CD4-positive, CD25-positive, alpha-beta regulatory T cell (primary cell): ENCODE results near the gene CDC42BPA. TPM values are rescaled to one million over a fixed set of nuclear protein-coding genes. Genes with fewer than 3 reads are reported as not detected.
"Not testable (repeated sequence)": the region's sequence is repeated elsewhere in the genome, so short reads cannot be mapped to it uniquely, and the experiment has no call there.

ENCODE experiments used
- ATAC-seq, 2 donors: fragments of 150-1000 bp; cut with Tn5 transposase; one replicate each; pipeline ENCODE4 v1.10.0; 2021; ENCODE audit warnings: low read depth in 2 of 2, moderate number of reproducible peaks in 2 of 2, moderate library complexity in 1 of 2
- DNase-seq, 3 donors: peaks; one replicate each; pipeline versions ENCODE4 v3.0.0 to v3.0.0-alpha.2; 2012 to 2022; ENCODE audit warnings: mixed read lengths in 1 of 3
- H3K27ac ChIP-seq: one replicate; pipeline ENCODE4 v1.7.0; 2013; ENCODE audit warnings: mild to moderate bottlenecking, low read length; ENCODE audit not compliant: insufficient read depth, poor library complexity, severe bottlenecking
- H3K27me3 ChIP-seq: one replicate; pipeline ENCODE4 v1.7.0; 2013; ENCODE audit warnings: low read length; ENCODE audit not compliant: control insufficient read depth, insufficient read depth
- H3K36me3 ChIP-seq: one replicate; pipeline ENCODE4 v1.7.0; 2013; ENCODE audit warnings: mild to moderate bottlenecking, low read length, moderate library complexity; ENCODE audit not compliant: control insufficient read depth, insufficient read depth
- H3K4me1 ChIP-seq: 2 replicates; pipeline ENCODE4 v1.7.0; 2013; ENCODE audit warnings: mild to moderate bottlenecking, low read length; ENCODE audit not compliant: insufficient read depth, control insufficient read depth, poor library complexity, severe bottlenecking
- H3K4me3 ChIP-seq: one replicate; pipeline ENCODE4 v1.7.0; 2013; ENCODE audit warnings: low read depth, mild to moderate bottlenecking, low read length, moderate library complexity
- H3K9me3 ChIP-seq, 2 experiments: 1 replicate in 1 of 2; 2 replicates in 1 of 2; pipeline ENCODE4 v1.7.0; 2013; ENCODE audit warnings: low read length in 2 of 2, mild to moderate bottlenecking in 1 of 2, moderate library complexity in 1 of 2; ENCODE audit not compliant: control insufficient read depth in 2 of 2
- H3K27ac Mint-ChIP-seq, 3 donors: one replicate each; pipeline ENCODE4 v1.8.0; 2020 to 2022; ENCODE audit warnings: mild to moderate bottlenecking in 3 of 3, mixed read lengths in 3 of 3, moderate library complexity in 2 of 3
- H3K27me3 Mint-ChIP-seq: one replicate; pipeline ENCODE4 v1.8.0; 2022; ENCODE audit warnings: mild to moderate bottlenecking, mixed read lengths
- H3K36me3 Mint-ChIP-seq: one replicate; pipeline ENCODE4 v1.8.0; 2020; ENCODE audit warnings: mixed read lengths
- H3K4me1 Mint-ChIP-seq, 4 donors: one replicate each; pipeline ENCODE4 v1.8.0; 2020 to 2022; ENCODE audit warnings: mixed read lengths in 4 of 4, mild to moderate bottlenecking in 1 of 4
- H3K4me3 Mint-ChIP-seq, 4 donors: one replicate each; pipeline ENCODE4 v1.8.0; 2020 to 2022; ENCODE audit warnings: mild to moderate bottlenecking in 4 of 4, mixed read lengths in 4 of 4, moderate library complexity in 3 of 4
- H3K9me3 Mint-ChIP-seq, 7 donors: one replicate each; pipeline ENCODE4 v1.8.0; 2020 to 2022; ENCODE audit warnings: mixed read lengths in 7 of 7, mild to moderate bottlenecking in 3 of 7, moderate library complexity in 2 of 7
- polyA plus RNA-seq, 4 donors: library from polyadenylated mRNA; unstranded; fragments of 300-500 nt; fragmentation: Illumina TruSeq; gene quantifications; one replicate each; pipeline ENCODE4 v1.2.3, GENCODE V29; 2021
- total RNA-seq: library from RNA; stranded (reverse); gene quantifications from one replicate; pipeline ENCODE4 v1.2.3, GENCODE V29; 2022

CDC42BPA gene
- total and polyA plus RNA-seq, 5 donors from 2014 or later = 0.06 to 1.5 (median 0.63) TPM

DNA sequence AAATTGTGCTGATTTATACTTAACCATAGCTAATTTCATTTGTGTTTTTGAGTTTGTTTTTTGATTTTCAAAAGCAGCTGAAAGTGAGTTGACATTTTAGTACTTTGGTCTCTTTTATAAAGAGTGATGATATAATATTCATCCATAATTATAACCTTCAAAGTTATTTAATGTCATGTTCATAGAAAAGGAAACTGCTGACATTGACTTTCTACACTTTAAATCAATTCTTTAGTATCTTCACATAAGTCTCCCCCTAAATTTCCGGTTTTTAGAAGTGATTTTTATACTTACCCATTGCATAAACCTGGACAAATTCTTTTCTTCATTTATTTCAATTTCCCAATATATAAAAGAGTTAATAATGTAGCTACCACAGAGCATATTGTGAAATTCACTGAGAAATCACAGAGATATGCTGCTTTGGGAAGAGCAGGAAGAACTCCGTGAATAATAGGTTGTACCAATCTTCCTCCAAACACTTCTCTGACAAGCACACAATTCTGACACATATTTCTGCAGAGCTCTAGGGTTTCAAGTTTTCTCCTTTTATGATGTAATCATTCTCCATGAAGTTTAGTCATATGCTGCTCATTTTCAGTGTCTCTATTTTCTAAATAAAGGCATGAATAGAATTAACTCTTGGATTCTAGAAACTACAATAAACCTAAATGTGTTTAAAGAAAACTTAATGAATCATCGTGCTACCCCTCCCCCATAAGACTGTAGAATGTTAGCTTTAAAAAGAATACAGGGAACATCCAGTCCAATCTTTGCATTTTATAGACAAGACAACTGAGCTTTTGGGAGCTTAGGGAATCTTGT, 25.6 kb upstream of the CDC42BPA start:
- no peaks in the 10 kb centered on the region for H3K27me3 Mint-ChIP-seq

GRCh38 chr1:227343206-227343605, 24.9 kb upstream of the CDC42BPA start:
- ATAC-seq (no peak), DNase-seq (no peak)
- H3K36me3 Mint-ChIP-seq = no peaks in the 10 kb centered on the region

More for the DNA sequence above, 25.6 kb upstream of the CDC42BPA start:
- Mint-ChIP-seq H3K4me1 (no peaks in the 10 kb centered on the region), H3K4me3 (no peak overlapping the region), H3K27ac (no peak overlapping the region), H3K36me3 (no peaks in the 10 kb centered on the region), H3K9me3 (peaks cover 0 to 4% (median 1%) of the 10 kb centered on the region in 7 donors)
- Histone ChIP-seq H3K4me3 (no peak overlapping the region), H3K36me3 (no peaks in the 10 kb centered on the region), H3K27ac (no peak overlapping the region), H3K27me3 (no peaks in the 10 kb centered on the region), H3K9me3 (no peaks in the 10 kb centered on the region), H3K4me1 (no peaks in the 10 kb centered on the region)
- DNase-seq (no peak), ATAC-seq (no peak)

GRCh38 chr1:227342075-227342829, 24.0 kb upstream of the CDC42BPA start:
- peaks cover 0 to 4% (median 0%) of the 10 kb centered on the region in 7 donors for H3K9me3 Mint-ChIP-seq
- DNase-seq = no peak
- H3K27me3 Mint-ChIP-seq = no peaks in the 10 kb centered on the region
- H3K4me3 ChIP-seq = no peak overlapping the region
- no peaks in the 10 kb centered on the region for H3K4me1 Mint-ChIP-seq
- no peaks in the 10 kb centered on the region for H3K36me3 Mint-ChIP-seq
- no peaks in the 10 kb centered on the region for H3K36me3 ChIP-seq
- no peak overlapping the region for H3K4me3 Mint-ChIP-seq
- no peaks in the 10 kb centered on the region for H3K4me1 ChIP-seq
- no peaks in the 10 kb centered on the region for H3K9me3 ChIP-seq
- H3K27me3 ChIP-seq = no peaks in the 10 kb centered on the region
- ATAC-seq = no peak
- H3K27ac Mint-ChIP-seq = no peak overlapping the region
- no peak overlapping the region for H3K27ac ChIP-seq

More at GRCh38 chr1:227343206-227343605, 24.9 kb upstream of the CDC42BPA start:
- H3K9me3 ChIP-seq = no peaks in the 10 kb centered on the region
- Mint-ChIP-seq H3K4me3 (no peak overlapping the region), H3K9me3 (peaks cover 0 to 4% (median 1%) of the 10 kb centered on the region in 7 donors), H3K27me3 (no peaks in the 10 kb centered on the region), H3K4me1 (no peaks in the 10 kb centered on the region), H3K27ac (no peak overlapping the region)
- H3K27me3 ChIP-seq = no peaks in the 10 kb centered on the region
- H3K36me3 ChIP-seq = no peaks in the 10 kb centered on the region
- no peak overlapping the region for H3K4me3 ChIP-seq
- no peaks in the 10 kb centered on the region for H3K4me1 ChIP-seq
- no peak overlapping the region for H3K27ac ChIP-seq

DNA sequence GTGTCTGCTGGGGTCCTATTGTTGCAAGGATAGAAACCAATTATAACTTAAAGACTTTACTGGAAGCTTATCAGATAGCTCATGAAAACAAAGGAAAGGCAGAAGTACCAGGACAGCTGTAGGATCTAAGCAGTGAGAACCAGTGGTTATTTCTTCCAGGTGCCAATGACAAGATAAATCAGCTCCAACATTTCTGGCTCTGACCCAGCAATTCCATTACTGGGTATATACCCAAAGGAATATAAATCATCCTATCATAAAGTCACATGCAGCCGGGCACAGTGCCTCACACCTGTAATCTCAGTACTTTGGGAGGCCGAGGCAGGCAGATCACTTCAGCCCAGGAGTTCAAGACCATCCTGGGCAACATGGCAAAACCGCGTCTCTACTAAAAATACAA, 17.8 kb upstream of the CDC42BPA start:
- H3K4me1 Mint-ChIP-seq = not testable (repeated sequence)

GRCh38 chr1:227335242-227336020, 17.1 kb upstream of the CDC42BPA start:
- Histone ChIP-seq H3K4me1 (no peaks in the 10 kb centered on the region), H3K27ac (no peak overlapping the region), H3K27me3 (no peaks in the 10 kb centered on the region), H3K36me3 (no peaks in the 10 kb centered on the region), H3K9me3 (peaks cover 1 to 6% of the 10 kb centered on the region in 2 experiments), H3K4me3 (no peak overlapping the region)
- Mint-ChIP-seq H3K4me1 (no peaks in the 10 kb centered on the region), H3K27ac (no peak overlapping the region), H3K36me3 (no peaks in the 10 kb centered on the region), H3K4me3 (no peak overlapping the region), H3K27me3 (peaks cover 4% of the 10 kb centered on the region), H3K9me3 (peaks cover 0 to 5% (median 0%) of the 10 kb centered on the region in 7 donors)
- DNase-seq (no peak), ATAC-seq (no peak)

More for the DNA sequence above, 17.8 kb upstream of the CDC42BPA start:
- not testable (repeated sequence) for H3K4me3 ChIP-seq, H3K4me1 ChIP-seq, H3K27ac Mint-ChIP-seq, H3K36me3 ChIP-seq, ATAC-seq, H3K27me3 Mint-ChIP-seq, H3K36me3 Mint-ChIP-seq, H3K9me3 Mint-ChIP-seq, H3K9me3 ChIP-seq, DNase-seq, H3K4me3 Mint-ChIP-seq, H3K27me3 ChIP-seq, H3K27ac ChIP-seq

DNA sequence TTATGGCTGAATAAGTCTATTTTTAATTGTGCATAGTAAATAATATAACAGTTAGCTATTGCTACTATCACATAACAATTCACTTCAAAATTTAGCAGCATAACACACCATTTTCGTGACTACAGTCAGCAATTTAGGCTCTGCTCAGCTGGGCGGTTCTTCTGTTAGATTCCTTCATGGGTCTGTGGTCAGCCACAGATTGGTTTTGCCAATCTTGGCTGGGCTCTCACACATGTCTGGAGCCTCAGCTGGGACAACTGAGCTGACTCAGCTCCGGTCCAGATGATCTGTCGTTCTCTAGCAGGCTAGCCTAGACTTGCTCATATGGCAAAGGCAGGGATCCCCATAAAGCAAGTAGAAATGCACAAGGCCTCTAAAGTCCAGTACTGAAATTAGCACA, 15.1 kb upstream of the CDC42BPA start:
- no peak for ATAC-seq
- Histone ChIP-seq H3K9me3 (peaks cover 1 to 6% of the 10 kb centered on the region in 2 experiments), H3K36me3 (no peaks in the 10 kb centered on the region), H3K27ac (no peak overlapping the region), H3K27me3 (no peaks in the 10 kb centered on the region), H3K4me3 (no peak overlapping the region), H3K4me1 (no peaks in the 10 kb centered on the region)
- no peak for DNase-seq
- Mint-ChIP-seq H3K4me3 (no peak overlapping the region), H3K27me3 (peaks cover 13% of the 10 kb centered on the region), H3K36me3 (no peaks in the 10 kb centered on the region), H3K9me3 (peaks cover 0 to 5% (median 0%) of the 10 kb centered on the region in 7 donors), H3K27ac (no peak overlapping the region), H3K4me1 (no peaks in the 10 kb centered on the region)

GRCh38 chr1:227330279-227331076, 12.2 kb upstream of the CDC42BPA start:
- Mint-ChIP-seq H3K27me3 (peaks cover 16% of the 10 kb centered on the region), H3K36me3 (no peaks in the 10 kb centered on the region), H3K4me3 (no peak overlapping the region), H3K9me3 (peaks cover 0 to 5% (median 0%) of the 10 kb centered on the region in 7 donors), H3K4me1 (no peaks in the 10 kb centered on the region), H3K27ac (no peak overlapping the region)
- no peak overlapping the region for H3K27ac ChIP-seq
- no peak for ATAC-seq
- H3K9me3 ChIP-seq = peaks cover 1 to 6% of the 10 kb centered on the region in 2 experiments
- H3K36me3 ChIP-seq = no peaks in the 10 kb centered on the region
- H3K4me3 ChIP-seq = no peak overlapping the region
- no peaks in the 10 kb centered on the region for H3K27me3 ChIP-seq
- no peak for DNase-seq
- H3K4me1 ChIP-seq = no peaks in the 10 kb centered on the region
